Glomerular endothelial cell (primary cell): ENCODE measurements around the gene ANKRD53. TPM values are rescaled to one million over a fixed set of nuclear protein-coding genes. Genes with fewer than 3 reads are reported as not detected.

Experiments
- DNase-seq: peaks from one replicate; pipeline ENCODE4 v3.0.0-alpha.2; 2011; ENCODE audit warnings: low read depth, low spot score; ENCODE audit errors: extremely low read depth
- total RNA-seq: library from RNA; depleted of rRNA; stranded (reverse); fragments of >200 nt; gene quantifications from 2 replicates; pipeline ENCODE4 v1.2.3, GENCODE V29; 2015

ANKRD53 gene
- total RNA-seq, 1 donor from 2014 or later: 0.53 TPM

- no peak for DNase-seq
Measured at GRCh38 chr2:70964596-70965386, 13.6 kb upstream of the ANKRD53 start.

GRCh38 chr2:70965506-70965905 lies 12.9 kb upstream of the ANKRD53 start:
- DNase-seq: no peak

GRCh38 chr2:70966681-70967080 lies 11.7 kb upstream of the ANKRD53 start:
- no peak for DNase-seq

GRCh38 chr2:70967189-70967588 lies 11.2 kb upstream of the ANKRD53 start:
- DNase-seq: no peak

GRCh38 chr2:70974592-70974991 lies 3.8 kb upstream of the ANKRD53 start:
- no peak for DNase-seq

GRCh38 chr2:70975237-70975636 lies 3.2 kb upstream of the ANKRD53 start:
- DNase-seq: no peak

- DNase-seq: no peak
Measured at GRCh38 chr2:70977605-70978205, 725 bp upstream of the ANKRD53 start.

GRCh38 chr2:70979180-70979488 lies 704 bp downstream of the ANKRD53 start:
- no peak for DNase-seq

GRCh38 chr2:70979626-70980025 lies 1.2 kb downstream of the ANKRD53 start:
- no peak for DNase-seq

- DNase-seq: no peak
Measured at GRCh38 chr2:70981421-70981820, 3.0 kb downstream of the ANKRD53 start.

GRCh38 chr2:70981866-70982810 lies 3.7 kb downstream of the ANKRD53 start:
- no peak for DNase-seq

GRCh38 chr2:70982971-70983370 lies 4.5 kb downstream of the ANKRD53 start:
- no peak for DNase-seq

- DNase-seq: no peak
Measured at GRCh38 chr2:70983506-70984227, 5.2 kb downstream of the ANKRD53 start.

- DNase-seq: no peak
Measured at GRCh38 chr2:70984228-70984575, 5.8 kb downstream of the ANKRD53 start.

- DNase-seq: no peak
Measured at GRCh38 chr2:70984576-70985282, 6.3 kb downstream of the ANKRD53 start.

- no peak for DNase-seq
Measured at GRCh38 chr2:70985283-70985688, 6.9 kb downstream of the ANKRD53 start.

GRCh38 chr2:70985956-70986355 lies 7.5 kb downstream of the ANKRD53 start:
- no peak for DNase-seq

- DNase-seq: no peak
Measured at GRCh38 chr2:70986499-70987189, 8.2 kb downstream of the ANKRD53 start.

- DNase-seq: no peak
Measured at GRCh38 chr2:70987386-70987785, 9.0 kb downstream of the ANKRD53 start.

GRCh38 chr2:70988151-70988550 lies 9.7 kb downstream of the ANKRD53 start:
- no peak for DNase-seq
